Measurements from ENCODE around the gene UBE2J2.

Gene UBE2J2

DNA sequence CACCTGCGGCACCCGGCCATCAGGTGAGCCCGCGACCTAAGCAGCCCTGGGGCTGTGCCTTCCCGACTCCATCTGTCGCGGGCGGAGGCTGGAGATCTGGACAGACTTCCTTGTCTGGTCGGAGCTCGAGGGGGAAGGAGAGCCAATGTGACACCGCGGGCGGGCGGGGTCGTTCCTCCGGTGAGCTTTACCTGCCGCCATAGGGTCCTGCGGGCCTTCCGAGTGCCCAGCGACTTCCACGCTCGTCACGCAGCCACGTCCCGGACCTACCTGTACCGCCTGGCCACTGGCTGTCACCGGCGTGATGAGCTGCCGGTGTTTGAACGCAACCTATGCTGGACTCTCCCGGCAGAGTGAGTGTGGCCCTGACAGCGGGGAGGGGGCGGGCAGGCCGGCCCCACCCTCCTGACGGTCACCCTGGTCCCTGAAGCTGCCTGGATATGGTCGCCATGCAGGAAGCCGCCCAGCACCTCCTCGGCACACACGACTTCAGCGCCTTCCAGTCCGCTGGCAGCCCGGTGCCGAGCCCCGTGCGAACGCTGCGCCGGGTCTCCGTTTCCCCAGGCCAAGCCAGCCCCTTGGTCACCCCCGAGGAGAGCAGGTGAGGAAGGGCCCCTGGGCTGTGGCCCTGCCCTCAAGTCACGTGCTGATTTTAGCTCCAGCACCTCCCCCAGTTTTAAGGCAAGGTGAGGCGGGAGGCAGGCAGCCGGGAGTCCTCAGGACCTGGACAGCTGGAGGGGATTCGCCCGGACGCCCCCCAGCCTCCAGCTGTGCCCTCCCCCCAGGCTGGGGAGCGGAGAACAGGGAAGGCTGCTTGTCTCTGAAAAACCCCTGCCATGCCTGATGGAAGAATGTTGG lies 35.8 kb upstream of the UBE2J2 start:
- DNase-seq (ENCODE audit: low spot score) = no peak

DNA sequence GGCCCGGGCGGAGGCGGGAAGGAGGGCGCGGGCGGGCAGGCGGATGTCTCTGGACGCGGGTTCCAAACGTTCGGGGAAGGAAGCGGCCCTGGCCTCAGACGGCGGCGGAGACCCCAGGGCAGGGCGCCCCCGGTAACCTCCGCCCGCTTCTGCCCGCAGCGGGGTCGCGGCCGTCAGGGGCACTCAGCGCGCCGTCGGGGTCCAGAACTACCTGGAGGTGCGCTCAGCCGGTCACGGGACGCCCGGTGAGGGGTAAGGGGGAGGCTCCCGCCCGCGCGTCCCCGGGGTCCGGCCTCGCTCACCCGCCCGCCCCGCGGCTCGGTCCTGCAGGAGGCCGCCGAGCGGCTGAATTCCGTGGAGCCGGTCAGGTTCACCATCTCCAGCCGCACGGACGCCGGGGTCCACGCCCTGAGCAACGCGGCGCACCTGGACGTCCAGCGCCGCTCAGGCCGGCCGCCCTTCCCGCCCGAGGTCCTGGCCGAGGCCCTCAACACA lies 35.1 kb upstream of the UBE2J2 start:
- DNase-seq (ENCODE audit: low spot score) = no peak

DNA sequence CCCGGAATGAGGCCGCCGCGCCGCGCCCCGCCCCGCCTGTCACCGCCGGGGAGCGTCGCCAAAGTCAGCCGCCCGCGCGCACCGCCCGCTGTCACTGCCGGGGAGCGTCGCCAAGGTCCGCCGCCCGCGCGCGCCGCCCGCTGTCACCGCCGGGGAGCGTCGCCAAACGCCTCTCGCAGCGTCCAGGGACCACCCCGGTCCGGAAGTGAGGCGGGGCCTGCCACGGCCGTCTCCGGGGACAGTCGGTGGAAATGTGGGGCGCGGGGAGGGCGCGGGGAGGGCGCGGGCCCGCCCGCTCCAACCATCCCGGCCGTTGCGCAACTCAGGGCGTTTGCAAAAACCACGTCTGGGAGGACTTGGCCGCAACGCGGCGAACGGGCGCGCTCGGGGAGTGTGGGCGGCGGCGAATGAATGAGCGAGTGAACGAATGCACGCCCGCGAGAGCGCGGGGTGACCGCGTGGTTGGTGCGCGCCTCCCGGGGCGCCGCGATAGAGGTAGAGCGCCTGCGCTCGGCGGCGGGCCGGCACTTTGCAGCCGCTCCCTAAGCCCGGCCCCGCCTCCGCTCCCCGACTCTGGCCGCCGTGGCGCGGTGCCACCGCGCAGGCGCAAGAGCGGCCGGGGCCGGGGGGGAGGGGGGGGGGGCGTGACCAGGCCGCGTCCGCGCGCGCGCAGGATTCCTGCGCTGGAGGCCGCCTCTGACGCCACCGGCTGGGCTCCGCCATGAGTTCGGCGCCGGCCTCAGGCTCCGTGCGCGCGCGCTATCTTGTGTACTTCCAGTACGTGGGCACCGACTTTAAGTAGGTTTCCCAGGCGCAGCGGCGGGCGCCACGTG lies 34.5 kb upstream of the UBE2J2 start, which contains the start of the genes ACAP3 and PUSL1:
Gene ACAP3 (minus strand): TSS at position 8 of the 833 bp plus-strand sequence. CDS start 115 bp downstream, outside the sequence.
Gene PUSL1 (plus strand): TSS at position 675 of the 833 bp plus-strand sequence. CDS start 47 bp downstream, at position 722.
- DNase-seq (ENCODE audit: low spot score) = peak; percentile 92

DNA sequence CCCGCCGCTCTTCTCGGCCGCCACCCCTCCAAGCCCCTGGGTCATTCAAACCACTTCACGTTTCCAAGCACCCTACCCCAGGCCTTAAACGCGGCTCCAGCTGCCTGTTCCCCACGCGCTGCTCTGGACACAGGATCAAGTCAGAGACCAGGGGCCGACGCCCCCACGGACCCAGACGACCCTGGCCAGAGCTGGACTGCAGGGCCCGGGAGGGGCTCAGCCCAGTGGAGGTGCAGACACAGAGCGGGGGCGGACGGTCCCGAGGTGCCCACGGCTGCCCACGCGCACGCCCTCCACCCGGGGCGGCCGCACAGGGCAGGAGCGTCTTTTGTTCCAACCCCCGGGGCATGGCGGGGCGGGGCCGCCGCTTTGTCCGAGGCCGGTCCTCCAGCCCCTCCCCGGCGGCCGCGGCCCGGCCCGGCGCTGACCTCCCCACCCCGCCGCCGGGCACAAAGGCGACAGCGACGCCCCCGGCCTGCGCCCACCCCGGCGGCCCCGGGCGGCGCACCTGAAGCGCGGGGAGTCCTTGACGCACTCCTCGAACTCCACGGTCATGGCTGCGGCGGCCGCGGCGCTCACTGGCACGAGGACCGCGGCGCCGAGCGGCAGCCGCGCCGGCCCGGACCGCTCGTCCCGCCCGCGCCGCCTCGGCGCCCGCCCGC lies 33.7 kb upstream of the UBE2J2 start:
- DNase-seq (ENCODE audit: low spot score) = no peak

DNA sequence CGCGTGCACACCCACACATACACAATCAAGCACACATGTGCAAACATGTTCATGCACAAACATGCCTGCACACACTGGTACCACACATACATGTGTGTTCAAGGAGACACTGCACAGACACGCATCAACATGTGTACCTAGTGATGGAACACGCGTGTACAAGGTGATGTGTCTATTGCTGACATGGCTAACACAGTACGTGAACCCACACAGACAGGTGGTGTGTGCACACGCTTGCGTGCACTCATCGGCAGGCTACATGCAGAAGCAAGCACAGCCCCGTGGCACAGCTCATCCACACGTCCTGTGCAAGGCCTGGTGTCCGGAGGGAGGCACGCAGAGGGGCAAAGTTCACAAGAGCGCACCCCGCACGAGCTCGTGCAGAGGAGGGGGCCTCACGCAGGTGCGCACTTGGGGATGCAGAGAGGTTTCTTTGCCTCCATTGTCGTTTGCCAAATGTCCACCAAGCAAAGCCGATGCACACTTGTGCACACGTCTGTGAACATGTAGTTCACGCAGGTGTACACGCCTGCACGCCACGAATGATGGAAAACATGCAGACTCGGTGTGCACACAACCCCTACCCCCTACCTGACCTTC lies 33.1 kb upstream of the UBE2J2 start:
- peak; percentile 57 for DNase-seq (ENCODE audit: low spot score)

DNA sequence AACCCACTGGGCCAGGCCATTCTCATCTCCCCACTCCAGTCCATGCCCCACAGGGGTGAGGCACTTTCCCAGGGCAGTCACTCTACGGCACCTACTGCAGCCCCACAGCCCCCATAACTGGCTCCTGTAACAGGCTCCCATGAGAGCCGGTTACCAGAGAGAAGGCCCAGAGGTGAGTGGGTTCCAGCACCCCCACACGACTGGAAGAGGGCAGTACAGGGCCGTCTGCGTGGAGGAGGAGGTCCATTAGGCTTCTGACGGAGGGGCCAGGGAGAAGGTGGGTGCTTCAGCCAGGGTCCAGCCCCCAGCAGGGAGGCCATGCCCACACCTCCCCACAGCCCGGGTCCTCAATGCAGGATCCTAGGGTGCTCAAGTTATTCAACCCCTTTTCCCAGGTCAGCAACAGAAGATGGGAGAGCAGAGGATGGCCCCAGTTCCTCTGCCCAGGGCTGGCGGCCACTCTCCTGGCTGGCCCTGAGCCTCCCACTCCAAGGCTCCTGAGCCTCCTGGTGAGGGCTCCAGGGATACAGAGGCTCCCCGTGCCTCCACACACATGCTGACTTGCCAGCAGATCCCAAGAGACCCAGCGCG lies 32.5 kb upstream of the UBE2J2 start:
- DNase-seq (ENCODE audit: low spot score) = no peak

DNA sequence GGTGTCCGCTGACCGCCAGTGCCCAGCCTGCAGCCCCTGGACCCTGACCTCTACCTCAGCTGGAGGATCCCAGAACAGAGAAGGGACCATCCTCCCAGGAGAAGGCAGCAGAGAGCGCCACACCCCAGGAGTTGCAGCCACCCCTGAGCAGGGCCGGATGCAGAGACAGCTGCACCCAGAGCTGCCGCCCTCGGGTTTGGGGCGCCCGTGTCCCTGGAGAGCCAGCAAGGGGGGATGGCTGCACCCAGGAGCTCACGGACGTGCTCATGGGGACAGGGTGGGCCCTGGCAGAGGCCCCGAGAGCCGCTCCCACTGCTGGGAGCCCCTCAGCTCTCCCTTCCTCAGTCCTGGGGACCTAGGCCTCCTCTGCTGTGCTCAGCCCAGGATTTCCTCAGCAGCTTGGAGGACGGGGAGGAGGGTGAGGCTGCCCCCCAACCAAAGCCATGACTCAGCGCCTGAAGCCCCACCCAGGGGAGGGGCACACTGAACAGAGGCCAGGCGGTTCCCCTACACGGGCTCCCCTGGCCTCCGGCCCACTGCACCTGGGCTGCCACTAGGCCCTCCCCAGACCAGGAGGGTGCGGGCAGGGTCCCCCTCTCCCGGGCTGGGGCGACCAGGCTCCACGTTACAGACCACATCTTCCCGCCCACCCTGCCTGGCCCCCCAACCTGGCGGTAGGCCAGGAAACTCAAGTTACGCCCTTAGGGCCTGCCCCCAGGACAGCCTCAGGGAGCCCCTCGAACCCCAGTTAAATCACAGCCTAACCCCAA lies 31.8 kb upstream of the UBE2J2 start:
- DNase-seq (ENCODE audit: low spot score) = no peak

DNA sequence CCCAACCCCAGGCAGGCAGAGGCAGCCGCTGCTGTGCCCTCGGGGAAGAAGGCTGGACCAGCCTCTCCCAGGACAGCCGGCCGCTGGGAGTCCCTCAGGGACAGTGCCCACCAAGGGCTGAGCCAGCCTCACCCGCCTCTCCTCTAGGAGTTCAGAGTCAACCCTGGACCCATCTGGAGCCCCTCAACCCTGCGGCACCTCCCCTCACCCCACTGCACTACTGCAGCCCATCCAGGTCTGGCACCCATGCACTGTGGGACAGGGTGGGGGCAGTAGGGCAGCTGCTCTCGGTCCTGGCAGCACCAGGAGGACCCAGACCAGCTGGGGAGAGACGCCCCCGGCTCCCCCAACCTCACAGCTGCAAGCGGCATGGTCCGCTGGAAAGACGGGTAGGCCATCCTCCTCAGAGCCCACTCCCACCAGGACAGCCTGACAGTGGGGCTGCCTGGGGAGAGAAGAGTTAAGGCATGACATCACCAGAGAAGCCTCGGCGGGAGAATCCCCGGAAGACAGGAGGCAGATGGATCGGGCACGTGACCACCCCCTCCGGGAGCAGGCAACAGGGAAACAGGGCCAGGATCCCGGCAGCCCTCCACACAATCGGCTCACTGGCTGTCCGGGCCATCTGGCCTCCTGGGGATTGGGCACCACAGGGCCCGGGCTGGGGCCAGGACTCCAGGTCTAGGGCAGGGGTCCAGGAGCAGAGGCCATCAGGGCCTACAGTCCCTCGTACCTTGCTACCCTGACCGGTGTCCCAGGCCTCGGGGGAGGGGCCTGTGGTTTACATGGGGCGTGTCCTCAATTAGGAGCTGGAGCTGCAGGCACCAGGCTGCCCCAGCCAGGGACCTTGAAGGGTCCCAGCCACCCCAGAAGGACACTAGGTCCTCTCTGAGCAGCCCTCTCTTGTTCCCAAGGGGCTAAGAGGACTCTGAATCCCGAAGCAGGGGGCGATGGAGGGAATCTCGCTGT lies 31.0 kb upstream of the UBE2J2 start:
- DNase-seq (ENCODE audit: low spot score) = peak; percentile 96

DNA sequence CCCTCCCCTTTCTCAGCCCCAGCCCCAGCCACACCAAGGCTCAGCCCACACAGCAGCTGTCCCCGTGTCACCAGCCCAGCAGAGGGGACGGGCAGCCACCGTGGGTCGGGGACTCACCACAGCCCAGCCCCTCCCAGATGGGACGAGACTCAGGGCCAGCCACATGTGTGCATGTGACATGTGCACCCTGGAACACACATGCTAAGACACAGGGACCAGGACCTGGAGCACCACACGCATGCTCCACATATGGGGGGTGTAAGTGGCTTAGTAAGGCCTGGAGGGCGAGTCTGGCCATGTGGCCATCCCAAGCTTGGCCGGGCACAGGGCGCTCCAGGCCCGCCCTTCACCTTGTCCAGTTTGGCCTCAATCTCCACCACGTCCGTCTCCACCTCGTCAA lies 30.1 kb upstream of the UBE2J2 start:
- no peak for DNase-seq (ENCODE audit: low spot score)

DNA sequence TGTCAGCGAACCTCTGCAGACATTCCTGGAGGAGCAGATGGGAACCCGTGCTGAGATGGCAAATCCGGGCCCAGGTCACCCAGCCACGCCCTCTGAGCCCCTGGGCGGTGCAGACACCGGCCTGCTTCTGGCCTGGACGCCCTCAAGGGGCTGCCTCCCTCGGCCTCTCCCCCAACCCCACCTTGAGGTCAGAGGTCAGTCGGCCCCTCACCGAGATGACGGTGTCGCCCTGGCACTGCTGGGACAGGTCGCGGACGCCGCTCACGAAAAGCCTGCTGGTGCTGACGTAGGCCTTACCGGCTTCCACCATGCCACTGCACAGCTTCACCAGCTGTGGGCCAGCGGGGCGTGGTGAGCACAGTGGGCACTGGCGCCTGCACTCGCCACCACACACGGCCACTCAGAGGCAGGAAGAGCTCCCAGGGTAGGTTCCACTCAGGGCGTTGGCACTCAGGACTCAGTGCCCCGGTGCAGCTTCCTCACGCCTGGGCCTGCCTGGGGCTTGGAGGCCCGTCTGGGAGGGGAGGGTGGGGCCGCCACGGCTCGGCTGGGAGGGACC lies 29.4 kb upstream of the UBE2J2 start:
- no peak for DNase-seq (ENCODE audit: low spot score)

DNA sequence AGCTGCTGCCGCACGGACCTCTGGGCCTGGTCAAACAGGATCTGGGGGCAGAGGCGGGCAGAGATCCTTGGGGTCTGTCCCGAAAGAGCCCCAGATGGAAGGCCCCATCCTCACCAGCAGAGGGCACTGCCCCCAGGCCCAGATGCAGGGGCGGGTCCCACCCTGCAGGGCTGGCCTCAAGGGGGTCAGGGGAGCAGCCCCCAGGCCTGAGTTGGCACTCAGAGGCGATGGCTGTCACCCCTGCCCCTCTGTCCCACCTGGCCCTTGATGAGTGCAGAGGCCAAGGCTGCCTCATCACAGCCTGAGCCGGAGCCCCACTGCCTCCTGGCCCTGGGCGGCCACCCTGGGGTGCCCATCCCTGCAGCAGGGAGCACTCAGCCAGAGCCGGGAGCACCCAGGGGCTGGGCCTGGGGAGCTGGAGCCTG lies 28.4 kb upstream of the UBE2J2 start:
- no peak for DNase-seq (ENCODE audit: low spot score)

DNA sequence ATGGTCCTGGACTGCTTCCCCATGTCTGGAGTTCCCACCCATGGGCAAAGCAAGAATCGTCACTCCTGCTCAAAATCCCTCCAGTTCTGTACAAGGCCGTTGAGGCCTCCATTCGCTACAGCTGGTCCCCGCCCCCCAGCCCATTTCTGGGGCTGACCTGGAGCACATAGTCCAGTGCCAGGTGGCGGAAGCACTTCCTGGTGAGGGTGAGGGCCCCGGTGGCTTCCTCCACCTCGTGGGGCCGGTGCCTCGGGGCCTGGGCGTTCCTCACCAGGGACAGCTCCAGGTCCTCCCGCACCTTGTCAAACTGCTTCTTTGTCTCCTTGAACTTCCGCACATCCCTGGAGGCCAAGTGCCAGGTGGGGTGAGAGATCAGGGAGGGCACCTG lies 26.7 kb upstream of the UBE2J2 start:
- DNase-seq (ENCODE audit: low spot score) = no peak

DNA sequence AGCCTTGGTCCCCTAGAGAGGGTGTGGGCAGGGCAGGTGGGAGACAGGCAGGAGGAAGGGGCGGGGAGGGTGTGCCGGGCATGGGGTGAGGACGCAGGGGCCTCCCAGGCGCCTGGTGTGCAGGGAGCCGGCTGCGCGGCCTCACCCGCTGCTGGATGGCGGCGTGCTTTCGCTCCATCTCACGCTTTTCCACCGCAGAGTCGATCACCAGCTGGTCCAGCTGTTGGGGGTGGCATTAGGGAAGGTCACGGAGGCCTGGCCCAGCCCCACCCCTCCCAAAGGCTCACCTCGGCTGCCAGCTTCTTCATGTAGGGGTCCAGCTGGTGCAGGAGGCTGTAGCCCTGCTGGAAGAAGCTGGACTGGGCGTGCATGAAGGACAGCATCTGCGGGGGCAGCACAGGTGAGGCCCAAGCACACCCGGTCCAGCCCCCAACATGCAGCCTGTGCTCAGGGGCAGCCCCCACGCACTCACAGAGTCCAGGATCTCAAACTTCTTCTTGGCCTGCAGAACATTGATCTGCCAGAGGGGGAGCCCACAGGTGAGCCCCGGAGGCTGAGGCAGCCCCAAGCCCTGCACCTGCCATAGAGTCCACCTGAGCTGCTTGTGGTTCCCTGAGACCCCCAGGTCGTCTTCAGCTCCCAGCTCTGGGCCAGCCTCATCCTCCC lies 26.2 kb upstream of the UBE2J2 start:
- DNase-seq (ENCODE audit: low spot score) = no peak

DNA sequence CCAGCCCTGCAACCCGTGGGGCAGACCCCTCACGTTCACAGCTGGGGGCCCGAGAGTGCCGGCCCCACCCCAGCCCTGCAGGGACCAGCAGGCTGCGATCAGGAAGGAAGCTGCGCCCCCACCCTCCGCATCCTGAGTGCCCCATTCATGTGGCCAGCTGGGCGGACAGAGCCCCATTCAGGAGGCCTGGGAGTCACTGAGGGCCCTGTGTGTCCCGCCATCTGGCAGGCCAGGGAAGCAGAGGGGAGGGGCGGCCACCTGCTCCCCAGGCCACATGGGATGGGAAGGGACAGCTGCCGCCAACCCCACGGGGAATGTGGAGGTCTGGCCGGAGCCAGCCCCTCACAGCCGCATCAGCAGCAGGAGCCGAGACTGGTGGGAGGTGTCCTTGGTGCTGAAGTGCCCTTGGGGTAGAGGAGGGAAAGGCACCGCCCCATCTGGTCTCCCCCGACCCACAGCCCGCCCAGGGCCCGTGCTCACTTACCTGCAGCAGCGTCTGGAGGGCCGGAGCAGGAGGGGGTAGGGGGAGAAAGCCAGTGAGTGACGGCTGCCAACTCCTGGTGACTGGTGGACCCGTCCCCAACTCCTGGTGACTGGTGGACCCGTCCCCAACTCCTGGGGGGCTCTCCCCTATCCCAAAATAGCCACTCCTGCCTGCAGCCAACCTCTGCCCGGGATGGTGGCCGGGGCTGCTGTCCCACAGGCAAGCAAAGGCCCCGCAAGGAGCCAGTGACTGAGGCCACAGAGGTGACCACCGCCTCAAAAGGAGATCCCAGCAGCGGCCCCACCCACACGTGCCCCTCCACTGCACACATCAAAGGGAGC lies 25.4 kb upstream of the UBE2J2 start:
- DNase-seq (ENCODE audit: low spot score) = peak; percentile 97

DNA sequence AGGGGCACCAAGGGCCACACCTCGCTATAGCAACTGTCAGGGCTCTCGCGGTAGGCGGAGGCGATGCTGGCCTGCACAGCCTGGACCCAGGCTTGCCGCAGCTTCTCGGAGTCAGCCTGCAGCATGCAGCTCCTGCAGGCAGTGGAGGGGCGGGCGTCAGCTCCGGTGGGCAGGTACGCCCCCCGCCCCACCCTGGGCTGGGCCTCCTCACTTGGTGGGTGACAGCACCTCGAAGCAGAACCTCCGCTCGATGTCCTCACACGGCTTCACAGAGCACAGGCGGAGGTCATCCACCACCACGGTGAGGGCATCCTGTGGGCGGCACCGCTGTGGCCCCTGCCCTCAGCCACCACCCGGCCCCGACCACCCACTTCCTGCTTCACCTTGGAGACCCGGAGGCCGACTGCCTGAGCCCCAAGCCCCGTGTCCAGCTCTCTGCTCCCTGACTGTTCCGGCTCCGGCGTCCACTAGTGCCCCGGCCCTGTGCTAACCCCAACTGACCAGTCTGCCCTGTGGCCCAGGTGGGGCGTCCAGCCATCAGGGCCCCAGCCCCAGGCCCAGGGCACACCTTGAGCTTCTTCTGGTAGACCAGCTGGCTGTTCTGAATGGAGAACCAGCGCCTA lies 24.3 kb upstream of the UBE2J2 start:
- DNase-seq (ENCODE audit: low spot score) = no peak

DNA sequence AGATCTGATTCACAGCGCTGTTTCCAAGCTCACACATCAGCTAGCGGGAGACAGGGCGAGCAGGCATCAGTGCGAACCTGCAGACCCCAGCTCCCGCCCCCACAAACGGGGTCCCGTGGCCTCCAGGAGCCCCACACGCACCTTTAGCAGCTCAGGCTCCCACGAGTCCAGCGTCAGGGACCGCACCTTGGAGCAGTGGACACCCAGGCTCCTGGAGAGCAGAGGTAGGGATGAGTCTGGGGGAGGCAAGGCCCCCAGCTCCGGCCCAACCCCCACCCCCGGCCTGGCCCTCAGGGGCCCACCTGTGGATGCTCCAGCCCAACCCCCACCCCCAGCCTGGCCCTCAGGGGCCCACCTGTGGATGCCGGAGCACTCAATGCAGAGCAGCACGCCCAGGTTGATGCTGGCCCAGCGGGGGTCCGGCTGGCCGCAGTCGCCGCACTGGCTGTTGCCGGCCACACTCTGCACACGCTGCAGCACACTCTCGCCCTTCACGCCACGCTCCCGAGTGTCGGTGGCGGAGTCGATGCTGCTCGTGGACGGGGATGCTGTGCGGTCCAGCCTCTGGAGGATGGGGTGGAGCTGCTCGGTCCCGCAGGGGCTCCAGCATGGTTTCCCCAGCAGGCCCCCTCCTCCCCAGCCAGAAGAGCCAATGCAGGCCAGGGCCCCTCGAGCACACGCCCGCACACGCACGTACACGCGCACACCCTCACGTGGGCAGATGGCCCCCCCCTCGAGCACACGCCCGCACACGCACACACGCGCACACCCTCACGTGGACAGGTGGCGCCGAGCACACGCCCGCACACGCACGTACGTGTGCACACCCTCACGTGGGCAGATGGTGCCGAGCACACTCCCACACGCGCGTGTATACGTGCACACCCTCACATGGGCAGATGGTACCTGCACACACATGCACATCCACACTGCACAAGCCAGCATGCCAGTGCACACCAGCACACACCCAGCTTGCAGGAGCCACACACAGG lies 22.7 kb upstream of the UBE2J2 start:
- no peak for DNase-seq (ENCODE audit: low spot score)

All from Ammon's horn (tissue), 1 donor.